Peyer's patch (tissue), 4 donors: ENCODE results near the gene HOXC4. TPM values are rescaled to one million over a fixed set of nuclear protein-coding genes. Genes with fewer than 3 reads are reported as not detected.

ENCODE experiments used
- DNase-seq, 3 donors: peaks; one replicate each; pipeline ENCODE4 v3.0.0-alpha.2; 2017 to 2019
- H3K27ac ChIP-seq, 4 donors: fragments of 200-600 bp; sonication (generic); one replicate each; pipeline ENCODE4 v1.5.1; 2016 to 2019
- H3K27me3 ChIP-seq, 2 donors: fragments of 200-600 bp; sonication (generic); one replicate each; pipeline ENCODE4 v1.5.1; 2019
- H3K36me3 ChIP-seq, 3 donors: fragments of 200-600 bp; sonication (generic); one replicate each; pipeline ENCODE4 v1.5.1; 2016 to 2019
- H3K4me1 ChIP-seq, 4 donors: fragments of 200-600 bp; sonication (generic); one replicate each; pipeline ENCODE4 v1.5.1; 2016 to 2019
- H3K4me3 ChIP-seq, 4 donors: fragments of 200-600 bp; sonication (generic); 1 replicate in 3 of 4; 2 replicates in 1 of 4; pipeline ENCODE4 v1.5.1; 2016 to 2019; ENCODE audit warnings: mild to moderate bottlenecking in 1 of 4
- H3K9me3 ChIP-seq, 4 donors: fragments of 200-600 bp; sonication (generic); one replicate each; pipeline ENCODE4 v1.5.1; 2016 to 2019; ENCODE audit warnings: mild to moderate bottlenecking in 1 of 4
- POLR2A ChIP-seq, 2 donors: fragments of 450-650 bp; IDR thresholded peaks; one replicate each; pipeline ENCODE4 v1.5.1; 2017; ENCODE audit warnings: antibody characterized with exemption in 2 of 2, mild to moderate bottlenecking in 2 of 2, moderate library complexity in 2 of 2
- total RNA-seq, 4 donors: library from RNA; depleted of rRNA; stranded (reverse); fragments of >200 nt; gene quantifications; one replicate each; pipeline ENCODE4 v1.1.0, GENCODE V29; 2016
- TF ChIP-seq, protein P1 (sequence below), 6 experiments: fragments of 450-650 bp in 4 of 6; fragments of 200-600 bp in 2 of 6; sonication (generic) in 1 of 6; IDR thresholded peaks; one replicate each; pipeline ENCODE4 v1.5.1; 2017 to 2019; ENCODE audit warnings: antibody characterized with exemption in 6 of 6, mild to moderate bottlenecking in 3 of 6, moderate library complexity in 1 of 6

HOXC4 gene
- total RNA-seq, 4 donors from 2014 or later = 1.1 to 8.3 (median 1.8) TPM

DNA sequence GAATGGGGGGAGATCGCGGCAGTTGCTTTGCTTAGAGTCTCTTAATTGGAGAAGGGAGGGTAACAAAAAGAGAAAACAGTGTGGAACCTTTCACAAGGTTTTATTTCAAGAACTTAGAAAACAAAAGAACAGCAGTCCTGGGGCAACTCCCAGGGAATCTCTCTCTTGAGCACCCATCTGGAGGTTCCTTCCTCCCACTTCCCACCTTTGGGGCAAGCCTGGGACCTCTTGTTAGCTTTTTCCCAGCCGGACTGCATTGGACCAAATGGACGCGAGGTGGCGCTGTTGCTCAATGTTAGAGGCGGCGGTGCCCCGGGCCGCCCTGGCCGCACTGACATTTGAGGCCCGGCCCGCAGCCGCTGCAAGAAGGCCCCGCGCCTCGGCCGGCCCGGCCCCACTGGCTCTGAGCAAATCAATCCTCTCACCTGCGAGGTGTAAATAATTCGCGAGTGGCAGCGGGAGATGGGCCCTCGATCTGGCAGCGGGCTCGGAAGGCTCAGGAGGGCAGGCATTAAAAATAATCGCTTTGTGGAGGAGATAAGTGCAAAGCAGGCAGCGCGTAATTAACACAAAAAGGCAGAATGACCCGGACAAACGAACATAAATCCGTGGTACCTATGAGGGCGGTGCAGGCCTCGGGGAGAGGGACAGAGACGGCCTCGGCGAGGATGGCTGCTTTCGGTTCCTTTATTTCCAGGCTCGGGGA lies 47.6 kb upstream of the HOXC4 start:
- peaks cover 0 to 20% (median 6%) of the 10 kb centered on the region in 4 donors for H3K4me1 ChIP-seq
- peaks cover 0 to 39% of the 10 kb centered on the region in 2 donors for H3K27me3 ChIP-seq
- no peaks in the 10 kb centered on the region for H3K36me3 ChIP-seq
- H3K27ac ChIP-seq = peak overlapping the region; percentile 1 to 83 (median 67)
- TF ChIP-seq, protein P1, sequence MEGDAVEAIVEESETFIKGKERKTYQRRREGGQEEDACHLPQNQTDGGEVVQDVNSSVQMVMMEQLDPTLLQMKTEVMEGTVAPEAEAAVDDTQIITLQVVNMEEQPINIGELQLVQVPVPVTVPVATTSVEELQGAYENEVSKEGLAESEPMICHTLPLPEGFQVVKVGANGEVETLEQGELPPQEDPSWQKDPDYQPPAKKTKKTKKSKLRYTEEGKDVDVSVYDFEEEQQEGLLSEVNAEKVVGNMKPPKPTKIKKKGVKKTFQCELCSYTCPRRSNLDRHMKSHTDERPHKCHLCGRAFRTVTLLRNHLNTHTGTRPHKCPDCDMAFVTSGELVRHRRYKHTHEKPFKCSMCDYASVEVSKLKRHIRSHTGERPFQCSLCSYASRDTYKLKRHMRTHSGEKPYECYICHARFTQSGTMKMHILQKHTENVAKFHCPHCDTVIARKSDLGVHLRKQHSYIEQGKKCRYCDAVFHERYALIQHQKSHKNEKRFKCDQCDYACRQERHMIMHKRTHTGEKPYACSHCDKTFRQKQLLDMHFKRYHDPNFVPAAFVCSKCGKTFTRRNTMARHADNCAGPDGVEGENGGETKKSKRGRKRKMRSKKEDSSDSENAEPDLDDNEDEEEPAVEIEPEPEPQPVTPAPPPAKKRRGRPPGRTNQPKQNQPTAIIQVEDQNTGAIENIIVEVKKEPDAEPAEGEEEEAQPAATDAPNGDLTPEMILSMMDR (IDR thresholded peaks at IDR 0.05) = peak; percentile 93 to 97 (median 94)
- TF ChIP-seq POLR2A (IDR thresholded peaks at IDR 0.05) = no peak
- no peaks in the 10 kb centered on the region for H3K9me3 ChIP-seq
- peak overlapping the region; percentile 13 to 52 (median 46) for H3K4me3 ChIP-seq
- DNase-seq = peak; percentile 90 to 95 (median 91)

DNA sequence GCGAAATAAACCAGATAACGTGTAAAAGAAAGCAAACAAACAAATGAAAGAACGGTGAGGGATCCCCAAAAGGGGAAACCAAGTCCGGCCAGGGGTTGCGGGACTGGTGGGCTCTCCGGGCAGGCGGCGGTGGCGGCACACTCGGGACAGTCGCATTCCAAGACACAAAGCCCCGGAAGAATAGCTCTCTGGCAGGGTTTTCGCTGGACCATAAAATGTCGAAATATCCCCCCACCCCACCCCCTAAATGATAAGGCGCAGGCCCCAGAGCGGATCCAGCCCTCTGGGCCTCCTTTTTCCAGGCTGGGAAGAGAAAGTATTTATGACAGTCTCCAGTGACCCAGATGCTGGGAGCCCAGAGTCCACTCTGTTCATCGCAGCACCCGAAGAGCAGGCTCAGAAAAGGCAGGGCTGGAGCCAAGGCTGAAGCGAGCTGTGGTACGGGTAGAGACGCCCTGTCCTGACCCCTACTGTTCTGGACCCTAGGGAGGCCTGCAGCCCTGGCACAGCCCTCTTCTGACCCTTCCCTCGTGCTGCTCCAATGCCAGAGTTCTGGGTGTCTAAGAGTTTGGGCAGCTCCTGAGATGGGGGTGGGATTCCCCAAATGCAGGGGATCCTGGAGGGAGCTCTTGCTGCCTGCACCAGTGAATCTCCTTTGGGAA lies 46.9 kb upstream of the HOXC4 start:
- Histone ChIP-seq H3K4me1 (peaks cover 0 to 24% (median 6%) of the 10 kb centered on the region in 4 donors), H3K4me3 (peak overlapping the region; percentile 13 to 52 (median 46)), H3K36me3 (no peaks in the 10 kb centered on the region), H3K9me3 (no peaks in the 10 kb centered on the region), H3K27me3 (peaks cover 0 to 40% of the 10 kb centered on the region in 2 donors), H3K27ac (peak overlapping the region; percentile 1 to 83 (median 67))
- TF ChIP-seq POLR2A (IDR thresholded peaks at IDR 0.05) = no peak
- TF ChIP-seq, protein P1 (IDR thresholded peaks at IDR 0.05) = no peak
- no peak for DNase-seq

DNA sequence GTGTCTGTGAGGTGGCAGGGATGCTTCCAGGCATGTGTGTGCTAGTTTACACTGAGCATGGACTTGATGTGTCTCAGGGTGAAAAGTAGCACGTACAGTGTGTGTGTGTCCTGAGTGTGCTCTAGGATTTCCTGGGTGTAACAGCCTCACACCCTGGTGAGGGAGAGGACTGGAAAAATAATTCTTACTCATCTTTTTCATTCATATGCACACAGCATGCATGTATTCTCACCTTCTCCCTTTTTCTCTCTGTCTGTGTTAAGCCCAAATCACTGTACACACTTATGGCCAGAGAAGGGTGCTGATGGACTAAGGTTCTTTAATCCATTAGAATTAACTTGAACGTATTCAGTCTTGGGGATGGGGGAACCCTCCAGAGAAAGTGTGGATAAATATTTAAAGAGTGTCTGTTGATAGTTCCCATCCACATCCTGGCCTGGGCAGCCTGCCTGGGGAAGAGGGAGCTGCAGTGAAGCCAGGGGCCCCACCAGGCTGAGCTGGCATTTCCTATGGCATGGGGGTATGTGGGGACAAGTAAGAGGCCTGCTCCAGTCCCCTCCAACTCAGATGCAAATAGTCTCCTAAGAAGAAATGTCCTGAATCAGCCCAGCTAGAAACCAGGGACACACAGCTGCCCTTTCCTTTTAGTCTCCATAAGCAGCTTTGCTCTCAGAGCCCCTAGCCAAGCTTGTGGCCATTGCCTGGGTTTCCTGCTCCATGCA lies 45.9 kb upstream of the HOXC4 start:
- DNase-seq = no peak
- Histone ChIP-seq H3K4me3 (no peak overlapping the region), H3K27me3 (peaks cover 0 to 32% of the 10 kb centered on the region in 2 donors), H3K9me3 (no peaks in the 10 kb centered on the region), H3K36me3 (no peaks in the 10 kb centered on the region), H3K27ac (peak overlapping the region in 3 of 4 donors; percentile 27 to 85 (median 51)), H3K4me1 (peaks cover 0 to 28% (median 6%) of the 10 kb centered on the region in 4 donors)
- TF ChIP-seq, protein P1 (IDR thresholded peaks at IDR 0.05) = no peak
- TF ChIP-seq POLR2A (IDR thresholded peaks at IDR 0.05) = no peak

DNA sequence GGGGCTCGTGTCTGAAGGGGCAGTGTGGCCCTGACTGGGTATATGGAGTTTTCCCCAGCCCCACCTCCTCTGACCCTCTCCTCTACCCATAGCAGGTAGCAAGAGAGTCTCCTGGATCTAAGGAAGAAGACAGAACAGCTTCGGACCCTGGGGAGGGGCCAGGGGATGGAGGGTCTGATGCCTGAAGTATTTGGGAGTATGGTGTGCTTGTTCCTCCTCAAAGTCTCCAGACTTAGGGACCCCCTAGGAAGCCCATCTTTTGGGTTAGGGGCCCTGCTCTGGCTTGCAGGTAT lies 45.4 kb upstream of the HOXC4 start:
- H3K27me3 ChIP-seq = peaks cover 0 to 32% of the 10 kb centered on the region in 2 donors
- H3K4me3 ChIP-seq = peak overlapping the region in 1 of 4 donors; percentile 49
- no peaks in the 10 kb centered on the region for H3K36me3 ChIP-seq
- no peaks in the 10 kb centered on the region for H3K9me3 ChIP-seq
- TF ChIP-seq POLR2A (IDR thresholded peaks at IDR 0.05) = no peak
- TF ChIP-seq, protein P1 (IDR thresholded peaks at IDR 0.05) = no peak
- no peak for DNase-seq
- peaks cover 0 to 28% (median 6%) of the 10 kb centered on the region in 4 donors for H3K4me1 ChIP-seq
- peak overlapping the region in 3 of 4 donors; percentile 27 to 85 (median 83) for H3K27ac ChIP-seq

DNA sequence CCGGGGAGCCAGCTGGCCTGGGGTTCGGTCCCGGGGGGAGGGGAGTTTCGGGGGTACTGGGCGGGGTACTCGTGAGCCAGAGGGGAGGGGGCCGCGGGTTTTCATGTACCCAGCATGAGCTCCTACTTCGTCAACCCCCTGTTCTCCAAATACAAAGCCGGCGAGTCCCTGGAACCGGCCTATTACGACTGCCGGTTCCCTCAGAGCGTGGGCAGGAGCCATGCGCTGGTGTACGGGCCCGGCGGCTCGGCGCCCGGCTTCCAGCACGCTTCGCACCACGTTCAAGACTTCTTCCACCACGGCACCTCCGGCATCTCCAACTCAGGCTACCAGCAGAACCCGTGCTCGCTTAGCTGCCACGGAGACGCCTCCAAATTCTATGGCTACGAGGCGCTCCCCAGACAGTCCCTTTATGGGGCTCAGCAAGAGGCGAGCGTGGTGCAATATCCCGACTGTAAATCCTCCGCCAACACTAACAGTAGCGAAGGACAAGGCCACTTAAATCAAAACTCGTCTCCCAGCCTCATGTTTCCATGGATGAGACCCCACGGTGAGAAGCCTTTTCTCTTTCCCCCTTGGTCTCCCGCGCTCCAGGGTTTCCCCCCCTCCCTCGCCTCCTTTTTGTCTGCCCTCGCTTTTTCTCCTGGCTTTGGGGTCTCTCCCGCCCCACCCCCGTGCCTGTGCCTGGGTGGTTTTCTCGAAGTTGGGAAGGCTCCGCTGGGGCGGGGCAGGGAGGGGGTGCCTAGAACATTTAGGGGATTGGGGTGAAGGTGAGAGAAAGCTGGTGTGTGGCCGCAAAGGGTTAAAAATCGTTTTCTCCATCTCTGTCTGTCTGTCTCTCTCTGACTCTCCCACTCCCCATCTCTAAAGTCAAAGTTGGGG lies 44.2 kb upstream of the HOXC4 start:
- TF ChIP-seq, protein P1 (IDR thresholded peaks at IDR 0.05) = no peak
- TF ChIP-seq POLR2A (IDR thresholded peaks at IDR 0.05) = no peak
- peaks cover 0 to 28% (median 6%) of the 10 kb centered on the region in 4 donors for H3K4me1 ChIP-seq
- DNase-seq = no peak
- H3K36me3 ChIP-seq = no peaks in the 10 kb centered on the region
- peak overlapping the region; percentile 22 to 49 (median 38) for H3K4me3 ChIP-seq
- peaks cover 0 to 35% of the 10 kb centered on the region in 2 donors for H3K27me3 ChIP-seq
- no peaks in the 10 kb centered on the region for H3K9me3 ChIP-seq
- H3K27ac ChIP-seq = peak overlapping the region; percentile 6 to 85 (median 72)
